Measurements from ENCODE around the gene MED31. TPM values are rescaled to one million over a fixed set of nuclear protein-coding genes. Genes with fewer than 3 reads are reported as not detected.

MED31 gene
- total and polyA plus RNA-seq, 2 of the 13 experiments (the other 11 are each of a cell fraction or from before 2014, with no cell fraction given) = 19.0 to 20.9 TPM

DNA sequence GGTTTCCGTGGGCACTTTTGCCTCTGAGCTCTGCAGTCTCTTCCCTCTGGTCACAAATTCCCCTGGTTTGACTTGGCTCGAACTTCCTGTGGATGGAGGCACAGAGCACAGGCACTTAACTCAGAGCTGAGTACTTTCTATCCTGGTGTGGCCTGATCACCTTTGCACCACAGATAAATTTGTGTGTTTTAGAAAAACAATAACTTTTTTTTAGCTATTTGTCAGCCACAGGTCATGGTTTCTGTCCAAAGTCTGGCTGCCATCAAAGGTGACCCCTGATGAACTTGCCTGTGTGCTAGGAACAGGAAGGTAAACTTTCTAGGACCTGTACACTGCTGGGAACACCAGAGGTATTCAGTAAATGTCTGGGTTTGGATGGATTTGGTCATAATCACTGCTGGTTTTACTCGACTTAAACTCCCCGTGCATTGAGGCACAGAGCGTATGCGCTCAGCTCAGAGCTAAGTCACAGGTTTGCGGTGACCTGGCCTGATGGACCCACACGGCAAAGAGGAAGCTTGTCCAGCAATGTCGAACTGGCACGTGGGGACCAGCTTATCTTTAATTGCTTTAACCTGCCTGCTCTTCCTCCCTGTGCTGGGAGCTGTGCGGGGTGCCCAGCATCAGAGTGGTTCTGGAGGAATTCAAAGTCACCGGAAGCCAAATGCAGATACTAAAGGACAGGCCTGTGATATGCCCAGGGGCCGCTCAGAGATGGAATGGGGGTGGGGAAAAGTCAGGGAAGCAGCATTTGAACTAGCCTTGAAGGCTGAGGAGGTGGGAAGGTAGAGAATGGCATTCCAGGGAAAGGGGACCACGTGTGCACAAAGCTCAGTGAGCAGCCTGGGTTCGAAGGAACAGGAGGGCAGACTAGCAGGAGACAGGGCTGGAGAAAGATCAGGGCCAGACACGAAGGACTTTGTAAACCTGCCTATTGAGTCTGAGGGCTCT lies 48.9 kb upstream of the MED31 start (continued):
- TF ChIP-seq, protein P1, sequence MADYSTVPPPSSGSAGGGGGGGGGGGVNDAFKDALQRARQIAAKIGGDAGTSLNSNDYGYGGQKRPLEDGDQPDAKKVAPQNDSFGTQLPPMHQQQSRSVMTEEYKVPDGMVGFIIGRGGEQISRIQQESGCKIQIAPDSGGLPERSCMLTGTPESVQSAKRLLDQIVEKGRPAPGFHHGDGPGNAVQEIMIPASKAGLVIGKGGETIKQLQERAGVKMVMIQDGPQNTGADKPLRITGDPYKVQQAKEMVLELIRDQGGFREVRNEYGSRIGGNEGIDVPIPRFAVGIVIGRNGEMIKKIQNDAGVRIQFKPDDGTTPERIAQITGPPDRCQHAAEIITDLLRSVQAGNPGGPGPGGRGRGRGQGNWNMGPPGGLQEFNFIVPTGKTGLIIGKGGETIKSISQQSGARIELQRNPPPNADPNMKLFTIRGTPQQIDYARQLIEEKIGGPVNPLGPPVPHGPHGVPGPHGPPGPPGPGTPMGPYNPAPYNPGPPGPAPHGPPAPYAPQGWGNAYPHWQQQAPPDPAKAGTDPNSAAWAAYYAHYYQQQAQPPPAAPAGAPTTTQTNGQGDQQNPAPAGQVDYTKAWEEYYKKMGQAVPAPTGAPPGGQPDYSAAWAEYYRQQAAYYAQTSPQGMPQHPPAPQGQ (CRISPR knock-in tag; IDR thresholded peaks at IDR 0.05; ENCODE audit: borderline replicate concordance) = peak; percentile 57; the same call in 1 of the 2 replicates
- TF ChIP-seq FIP1L1 (IDR thresholded peaks at IDR 0.05; ENCODE audit: borderline replicate concordance, insufficient read depth, low read depth, low read length) (no peak), ZSCAN22 (CRISPR knock-in tag; IDR thresholded peaks at IDR 0.05) (peak; percentile 58; the same call in 1 of the 2 replicates), ZNF101 (CRISPR knock-in tag; IDR thresholded peaks at IDR 0.05; ENCODE audit: borderline replicate concordance, low read depth) (no peak), NFYB (CRISPR knock-in tag; IDR thresholded peaks at IDR 0.05) (no peak), HCFC1 (IDR thresholded peaks at IDR 0.05; ENCODE audit: low read depth, low read length) (no peak), POGZ (CRISPR knock-in tag; IDR thresholded peaks at IDR 0.05) (peak; percentile 53; the same call in 1 of the 2 replicates), MIER3 (CRISPR knock-in tag; IDR thresholded peaks at IDR 0.05; ENCODE audit: borderline replicate concordance) (peak; percentile 92; the same call in 1 of the 2 replicates), ZSCAN21 (CRISPR knock-in tag; IDR thresholded peaks at IDR 0.05; ENCODE audit: borderline replicate concordance) (peak; percentile 100), TBX3 (IDR thresholded peaks at IDR 0.05; ENCODE audit: borderline replicate concordance) (peak; percentile 89), ZNF30 (CRISPR knock-in tag; IDR thresholded peaks at IDR 0.05) (no peak), DR1 (CRISPR knock-in tag; IDR thresholded peaks at IDR 0.05) (no peak)
- TF ChIP-seq, protein P2, sequence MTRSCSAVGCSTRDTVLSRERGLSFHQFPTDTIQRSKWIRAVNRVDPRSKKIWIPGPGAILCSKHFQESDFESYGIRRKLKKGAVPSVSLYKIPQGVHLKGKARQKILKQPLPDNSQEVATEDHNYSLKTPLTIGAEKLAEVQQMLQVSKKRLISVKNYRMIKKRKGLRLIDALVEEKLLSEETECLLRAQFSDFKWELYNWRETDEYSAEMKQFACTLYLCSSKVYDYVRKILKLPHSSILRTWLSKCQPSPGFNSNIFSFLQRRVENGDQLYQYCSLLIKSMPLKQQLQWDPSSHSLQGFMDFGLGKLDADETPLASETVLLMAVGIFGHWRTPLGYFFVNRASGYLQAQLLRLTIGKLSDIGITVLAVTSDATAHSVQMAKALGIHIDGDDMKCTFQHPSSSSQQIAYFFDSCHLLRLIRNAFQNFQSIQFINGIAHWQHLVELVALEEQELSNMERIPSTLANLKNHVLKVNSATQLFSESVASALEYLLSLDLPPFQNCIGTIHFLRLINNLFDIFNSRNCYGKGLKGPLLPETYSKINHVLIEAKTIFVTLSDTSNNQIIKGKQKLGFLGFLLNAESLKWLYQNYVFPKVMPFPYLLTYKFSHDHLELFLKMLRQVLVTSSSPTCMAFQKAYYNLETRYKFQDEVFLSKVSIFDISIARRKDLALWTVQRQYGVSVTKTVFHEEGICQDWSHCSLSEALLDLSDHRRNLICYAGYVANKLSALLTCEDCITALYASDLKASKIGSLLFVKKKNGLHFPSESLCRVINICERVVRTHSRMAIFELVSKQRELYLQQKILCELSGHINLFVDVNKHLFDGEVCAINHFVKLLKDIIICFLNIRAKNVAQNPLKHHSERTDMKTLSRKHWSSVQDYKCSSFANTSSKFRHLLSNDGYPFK (CRISPR knock-in tag; IDR thresholded peaks at IDR 0.05; ENCODE audit: borderline replicate concordance) = no peak; the same call in 1 of the 2 replicates
- TF ChIP-seq, protein P3, sequence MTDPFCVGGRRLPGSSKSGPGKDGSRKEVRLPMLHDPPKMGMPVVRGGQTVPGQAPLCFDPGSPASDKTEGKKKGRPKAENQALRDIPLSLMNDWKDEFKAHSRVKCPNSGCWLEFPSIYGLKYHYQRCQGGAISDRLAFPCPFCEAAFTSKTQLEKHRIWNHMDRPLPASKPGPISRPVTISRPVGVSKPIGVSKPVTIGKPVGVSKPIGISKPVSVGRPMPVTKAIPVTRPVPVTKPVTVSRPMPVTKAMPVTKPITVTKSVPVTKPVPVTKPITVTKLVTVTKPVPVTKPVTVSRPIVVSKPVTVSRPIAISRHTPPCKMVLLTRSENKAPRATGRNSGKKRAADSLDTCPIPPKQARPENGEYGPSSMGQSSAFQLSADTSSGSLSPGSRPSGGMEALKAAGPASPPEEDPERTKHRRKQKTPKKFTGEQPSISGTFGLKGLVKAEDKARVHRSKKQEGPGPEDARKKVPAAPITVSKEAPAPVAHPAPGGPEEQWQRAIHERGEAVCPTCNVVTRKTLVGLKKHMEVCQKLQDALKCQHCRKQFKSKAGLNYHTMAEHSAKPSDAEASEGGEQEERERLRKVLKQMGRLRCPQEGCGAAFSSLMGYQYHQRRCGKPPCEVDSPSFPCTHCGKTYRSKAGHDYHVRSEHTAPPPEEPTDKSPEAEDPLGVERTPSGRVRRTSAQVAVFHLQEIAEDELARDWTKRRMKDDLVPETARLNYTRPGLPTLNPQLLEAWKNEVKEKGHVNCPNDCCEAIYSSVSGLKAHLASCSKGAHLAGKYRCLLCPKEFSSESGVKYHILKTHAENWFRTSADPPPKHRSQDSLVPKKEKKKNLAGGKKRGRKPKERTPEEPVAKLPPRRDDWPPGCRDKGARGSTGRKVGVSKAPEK (CRISPR knock-in tag; IDR thresholded peaks at IDR 0.05; ENCODE audit: borderline replicate concordance) = 0 out of 2 replicates have a peak, but pooled peaks have one; percentile 58
- TF ChIP-seq, protein P4, sequence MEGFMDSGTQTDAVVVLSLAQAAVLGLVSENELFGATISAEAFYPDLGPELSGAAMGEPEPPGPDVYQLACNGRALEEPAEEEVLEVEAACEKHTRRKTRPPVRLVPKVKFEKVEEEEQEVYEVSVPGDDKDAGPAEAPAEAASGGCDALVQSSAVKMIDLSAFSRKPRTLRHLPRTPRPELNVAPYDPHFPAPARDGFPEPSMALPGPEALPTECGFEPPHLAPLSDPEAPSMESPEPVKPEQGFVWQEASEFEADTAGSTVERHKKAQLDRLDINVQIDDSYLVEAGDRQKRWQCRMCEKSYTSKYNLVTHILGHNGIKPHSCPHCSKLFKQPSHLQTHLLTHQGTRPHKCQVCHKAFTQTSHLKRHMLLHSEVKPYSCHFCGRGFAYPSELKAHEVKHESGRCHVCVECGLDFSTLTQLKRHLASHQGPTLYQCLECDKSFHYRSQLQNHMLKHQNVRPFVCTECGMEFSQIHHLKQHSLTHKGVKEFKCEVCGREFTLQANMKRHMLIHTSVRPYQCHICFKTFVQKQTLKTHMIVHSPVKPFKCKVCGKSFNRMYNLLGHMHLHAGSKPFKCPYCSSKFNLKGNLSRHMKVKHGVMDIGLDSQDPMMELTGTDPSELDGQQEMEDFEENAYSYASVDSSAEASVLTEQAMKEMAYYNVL (CRISPR knock-in tag; IDR thresholded peaks at IDR 0.05; ENCODE audit: borderline replicate concordance) = peak; percentile 80
- TF ChIP-seq, protein P5, sequence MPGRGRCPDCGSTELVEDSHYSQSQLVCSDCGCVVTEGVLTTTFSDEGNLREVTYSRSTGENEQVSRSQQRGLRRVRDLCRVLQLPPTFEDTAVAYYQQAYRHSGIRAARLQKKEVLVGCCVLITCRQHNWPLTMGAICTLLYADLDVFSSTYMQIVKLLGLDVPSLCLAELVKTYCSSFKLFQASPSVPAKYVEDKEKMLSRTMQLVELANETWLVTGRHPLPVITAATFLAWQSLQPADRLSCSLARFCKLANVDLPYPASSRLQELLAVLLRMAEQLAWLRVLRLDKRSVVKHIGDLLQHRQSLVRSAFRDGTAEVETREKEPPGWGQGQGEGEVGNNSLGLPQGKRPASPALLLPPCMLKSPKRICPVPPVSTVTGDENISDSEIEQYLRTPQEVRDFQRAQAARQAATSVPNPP (CRISPR knock-in tag; IDR thresholded peaks at IDR 0.05) = peak; percentile 81

All from HepG2 (cell line).